Loucy (cell line): ENCODE data around the gene KLRC4.

Experiments
- H2AFZ ChIP-seq: fragments of 200-600 bp; sonication (generic); 2 replicates; pipeline ENCODE4 v1.6.0; 2016; ENCODE audit warnings: antibody characterized with exemption, mild to moderate bottlenecking, low read length, moderate library complexity
- H3F3A ChIP-seq: fragments of 200-600 bp; 2 replicates; pipeline ENCODE4 v1.6.0; 2016; ENCODE audit warnings: antibody characterized with exemption, low read depth, mild to moderate bottlenecking
- H3K27me3 ChIP-seq: fragments of 200-600 bp; sonication (generic); 2 replicates; pipeline ENCODE4 v1.6.1; 2014; ENCODE audit warnings: low read length, mild to moderate bottlenecking; ENCODE audit not compliant: insufficient read depth, poor library complexity, severe bottlenecking
- H3K36me3 ChIP-seq: fragments of 200-600 bp; sonication (generic); 2 replicates; pipeline ENCODE4 v1.6.1; 2016; ENCODE audit warnings: low read length; ENCODE audit not compliant: insufficient read depth
- H3K4me1 ChIP-seq: fragments of 200-600 bp; sonication (generic); 2 replicates; pipeline ENCODE4 v1.5.1; 2014; ENCODE audit warnings: low read length, mild to moderate bottlenecking; ENCODE audit not compliant: insufficient read depth, poor library complexity, severe bottlenecking
- H3K4me2 ChIP-seq: fragments of 200-600 bp; sonication (generic); 2 replicates; pipeline ENCODE4 v1.6.0; 2014; ENCODE audit warnings: antibody characterized with exemption, low read length, low read depth, mild to moderate bottlenecking; ENCODE audit not compliant: poor library complexity, severe bottlenecking
- H3K4me3 ChIP-seq: fragments of 200-600 bp; sonication (generic); 2 replicates; pipeline ENCODE4 v1.5.1; 2014; ENCODE audit warnings: low read length, mild to moderate bottlenecking, mixed read lengths; ENCODE audit not compliant: poor library complexity, severe bottlenecking
- H3K79me2 ChIP-seq: fragments of 200-600 bp; sonication (generic); 2 replicates; pipeline ENCODE4 v1.6.1; 2014; ENCODE audit warnings: low read length; ENCODE audit not compliant: insufficient read depth
- H3K9ac ChIP-seq: fragments of 200-600 bp; sonication (generic); 2 replicates; pipeline ENCODE4 v1.6.0; 2014; ENCODE audit warnings: mild to moderate bottlenecking, low read depth, low read length, moderate library complexity; ENCODE audit not compliant: poor library complexity, severe bottlenecking
- H3K9me2 ChIP-seq: fragments of 200-600 bp; sonication (generic); replicated peaks from 2 replicates; pipeline ENCODE4 v1.6.1; 2016; ENCODE audit warnings: low read depth, low read length, mixed read lengths
- H3K9me3 ChIP-seq: fragments of 200-600 bp; sonication (generic); 2 replicates; pipeline ENCODE4 v1.6.1; 2014; ENCODE audit warnings: mild to moderate bottlenecking, antibody characterized with exemption, low read length, low read depth; ENCODE audit not compliant: insufficient read depth
- H4K20me1 ChIP-seq: fragments of 200-600 bp; sonication (generic); 2 replicates; pipeline ENCODE4 v1.6.0; 2014; ENCODE audit warnings: antibody characterized with exemption, low read length, mild to moderate bottlenecking; ENCODE audit not compliant: insufficient read depth, poor library complexity, severe bottlenecking
- CTCF ChIP-seq: fragments of 200-600 bp; sonication (generic); conservative IDR thresholded peaks from 2 replicates; pipeline ENCODE4 v1.5.1; 2014; ENCODE audit warnings: mild to moderate bottlenecking, antibody characterized with exemption, low read length
- EZH2phosphoT487 ChIP-seq: fragments of 200-600 bp; IDR thresholded peaks from 2 replicates; pipeline ENCODE4 v1.6.1; 2018; ENCODE audit warnings: antibody characterized with exemption, mild to moderate bottlenecking, moderate library complexity, borderline replicate concordance

The KLRC4 gene

DNA sequence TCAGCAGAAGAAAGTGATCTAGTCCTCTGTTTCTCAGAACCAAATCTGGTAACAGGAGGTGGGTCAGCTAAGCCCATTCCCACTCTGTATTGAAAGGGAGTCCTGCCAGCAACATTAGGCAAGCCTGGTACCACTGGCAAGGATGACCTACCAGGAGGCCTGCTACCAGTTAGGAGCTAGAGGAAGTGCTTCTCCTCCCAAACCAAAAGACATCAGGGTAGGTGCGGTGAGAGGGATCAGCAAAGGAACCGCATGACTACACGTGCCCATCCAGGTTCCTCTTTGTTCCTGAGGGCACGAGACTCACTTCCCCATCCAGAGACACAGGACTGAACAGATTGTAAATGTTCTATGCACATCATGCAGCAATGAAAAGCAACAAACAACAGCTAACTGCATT lies 2.8 kb downstream of the KLRC4 start:
- H3K9ac ChIP-seq = no peak overlapping the region
- no peaks in the 10 kb centered on the region for H3K27me3 ChIP-seq
- H3K9me2 ChIP-seq = no peaks in the 10 kb centered on the region
- H3F3A ChIP-seq = no peaks in the 10 kb centered on the region
- H3K4me1 ChIP-seq = no peaks in the 10 kb centered on the region
- no peak overlapping the region for H3K4me3 ChIP-seq
- H4K20me1 ChIP-seq = no peaks in the 10 kb centered on the region
- H3K36me3 ChIP-seq = no peaks in the 10 kb centered on the region
- H3K4me2 ChIP-seq = no peak overlapping the region
- H3K79me2 ChIP-seq = no peaks in the 10 kb centered on the region
- no peak overlapping the region for H2AFZ ChIP-seq
- no peak for TF ChIP-seq CTCF
- no peak for TF ChIP-seq EZH2phosphoT487
- H3K9me3 ChIP-seq = no peaks in the 10 kb centered on the region

- Histone ChIP-seq H3K9me3 (no peaks in the 10 kb centered on the region), H3K4me1 (peaks cover 3% of the 10 kb centered on the region), H3F3A (no peaks in the 10 kb centered on the region), H3K9me2 (no peaks in the 10 kb centered on the region), H3K27me3 (no peaks in the 10 kb centered on the region), H4K20me1 (no peaks in the 10 kb centered on the region), H3K36me3 (no peaks in the 10 kb centered on the region), H3K9ac (no peak overlapping the region), H3K79me2 (no peaks in the 10 kb centered on the region), H2AFZ (no peak overlapping the region), H3K4me2 (no peak overlapping the region), H3K4me3 (no peak overlapping the region)
- TF ChIP-seq CTCF (no peak), EZH2phosphoT487 (no peak)
Observed at GRCh38 chr12:10405294-10405693, 4.3 kb downstream of the KLRC4 start.

GRCh38 chr12:10404798-10405197 lies 4.8 kb downstream of the KLRC4 start:
- no peak for TF ChIP-seq CTCF
- no peaks in the 10 kb centered on the region for H3K9me2 ChIP-seq
- no peaks in the 10 kb centered on the region for H3F3A ChIP-seq
- H3K9ac ChIP-seq = no peak overlapping the region
- peaks cover 6% of the 10 kb centered on the region for H3K4me1 ChIP-seq
- no peaks in the 10 kb centered on the region for H3K9me3 ChIP-seq
- H3K27me3 ChIP-seq = no peaks in the 10 kb centered on the region
- H3K36me3 ChIP-seq = no peaks in the 10 kb centered on the region
- H3K4me2 ChIP-seq = no peak overlapping the region
- H4K20me1 ChIP-seq = no peaks in the 10 kb centered on the region
- H3K4me3 ChIP-seq = no peak overlapping the region
- no peaks in the 10 kb centered on the region for H3K79me2 ChIP-seq
- H2AFZ ChIP-seq = no peak overlapping the region
